Type B pancreatic cell (in vitro differentiated cells): Measurements from ENCODE around the gene PLPP3. TPM values are rescaled to one million over a fixed set of nuclear protein-coding genes. Genes with fewer than 3 reads are reported as not detected.
A peak's percentile ranks its signal among the peaks of the same experiment; 100 is the strongest.

ENCODE experiments used
- DNase-seq: peaks from one replicate; pipeline ENCODE4 v3.0.0; 2021; ENCODE audit warnings: mixed read lengths; ENCODE audit not compliant: unreplicated experiment; ENCODE audit errors: extremely low spot score
- H3K27ac Mint-ChIP-seq: 2 replicates; pipeline ENCODE4 v1.8.0; 2021; ENCODE audit warnings: mild to moderate bottlenecking, mixed read lengths
- H3K27me3 Mint-ChIP-seq: 2 replicates; pipeline ENCODE4 v1.8.0; 2021; ENCODE audit warnings: mixed read lengths
- H3K36me3 Mint-ChIP-seq: 2 replicates; pipeline ENCODE4 v1.8.0; 2021; ENCODE audit warnings: mixed read lengths
- H3K4me1 Mint-ChIP-seq: one replicate; pipeline ENCODE4 v1.8.0; 2021; ENCODE audit warnings: mixed read lengths; ENCODE audit not compliant: unreplicated experiment
- H3K4me3 Mint-ChIP-seq: 2 replicates; pipeline ENCODE4 v1.8.0; 2021; ENCODE audit warnings: mild to moderate bottlenecking, mixed read lengths
- H3K9me3 Mint-ChIP-seq: 2 replicates; pipeline ENCODE4 v1.8.0; 2021; ENCODE audit warnings: mixed read lengths
- CTCF ChIP-seq: fragments of 200-600 bp; sonication (generic); conservative IDR thresholded peaks from 2 replicates; pipeline ENCODE4 v1.5.0; 2021; ENCODE audit warnings: antibody characterized with exemption, mild to moderate bottlenecking
- total RNA-seq: library from RNA; stranded (reverse); gene quantifications from 2 replicates; pipeline ENCODE4 v1.2.1, GENCODE V29; 2021; ENCODE audit warnings: low replicate concordance

The PLPP3 gene
- total RNA-seq, 1 donor from 2014 or later, result 79.0 TPM

GRCh38 chr1:56586502-56586901, 7.1 kb upstream of the PLPP3 start:
- no peak for DNase-seq
- peaks cover 9% of the 10 kb centered on the region for H3K4me1 Mint-ChIP-seq
- no peaks in the 10 kb centered on the region for H3K27me3 Mint-ChIP-seq
- no peak overlapping the region for H3K4me3 Mint-ChIP-seq
- no peak overlapping the region for H3K27ac Mint-ChIP-seq
- no peak for TF ChIP-seq CTCF
- no peaks in the 10 kb centered on the region for H3K36me3 Mint-ChIP-seq
- no peaks in the 10 kb centered on the region for H3K9me3 Mint-ChIP-seq

- Mint-ChIP-seq H3K4me3 (no peak overlapping the region), H3K36me3 (no peaks in the 10 kb centered on the region), H3K9me3 (no peaks in the 10 kb centered on the region), H3K4me1 (peaks cover 13% of the 10 kb centered on the region), H3K27ac (no peak overlapping the region), H3K27me3 (no peaks in the 10 kb centered on the region)
- no peak for TF ChIP-seq CTCF
- DNase-seq, result no peak
Measured at GRCh38 chr1:56585985-56586384, 6.6 kb upstream of the PLPP3 start.

- Mint-ChIP-seq H3K27me3 (peaks cover 3% of the 10 kb centered on the region), H3K4me1 (peaks cover 21% of the 10 kb centered on the region), H3K4me3 (no peak overlapping the region), H3K36me3 (no peaks in the 10 kb centered on the region), H3K27ac (no peak overlapping the region), H3K9me3 (no peaks in the 10 kb centered on the region)
- DNase-seq, result no peak
- TF ChIP-seq CTCF, result peak; percentile 94
Measured at GRCh38 chr1:56584910-56585528, 5.7 kb upstream of the PLPP3 start.

GRCh38 chr1:56583957-56584468, 4.7 kb upstream of the PLPP3 start:
- H3K27ac Mint-ChIP-seq, result no peak overlapping the region

GRCh38 chr1:56580771-56581170, 1.4 kb upstream of the PLPP3 start:
- Mint-ChIP-seq H3K27ac (peak overlapping the region; percentile 72), H3K4me1 (peaks cover 38% of the 10 kb centered on the region), H3K4me3 (peak overlapping the region; percentile 95), H3K36me3 (no peaks in the 10 kb centered on the region), H3K27me3 (peaks cover 3% of the 10 kb centered on the region), H3K9me3 (no peaks in the 10 kb centered on the region)
- no peak for TF ChIP-seq CTCF
- no peak for DNase-seq

More at GRCh38 chr1:56583957-56584468, 4.7 kb upstream of the PLPP3 start:
- Mint-ChIP-seq H3K4me1 (peaks cover 24% of the 10 kb centered on the region), H3K9me3 (no peaks in the 10 kb centered on the region), H3K36me3 (no peaks in the 10 kb centered on the region), H3K27me3 (peaks cover 3% of the 10 kb centered on the region), H3K4me3 (no peak overlapping the region)
- TF ChIP-seq CTCF, result no peak
- no peak for DNase-seq
